Hematopoietic multipotent progenitor cell treated with erythropoietin and hydrocortisone succinate and interleukin-3 and kit ligand, for 4 days (in vitro differentiated cells): ENCODE measurements around the gene ZNF79.

Experiments used
- DNase-seq: peaks from one replicate; pipeline ENCODE4 v3.0.0-alpha.2; 2015

ZNF79 gene

DNA sequence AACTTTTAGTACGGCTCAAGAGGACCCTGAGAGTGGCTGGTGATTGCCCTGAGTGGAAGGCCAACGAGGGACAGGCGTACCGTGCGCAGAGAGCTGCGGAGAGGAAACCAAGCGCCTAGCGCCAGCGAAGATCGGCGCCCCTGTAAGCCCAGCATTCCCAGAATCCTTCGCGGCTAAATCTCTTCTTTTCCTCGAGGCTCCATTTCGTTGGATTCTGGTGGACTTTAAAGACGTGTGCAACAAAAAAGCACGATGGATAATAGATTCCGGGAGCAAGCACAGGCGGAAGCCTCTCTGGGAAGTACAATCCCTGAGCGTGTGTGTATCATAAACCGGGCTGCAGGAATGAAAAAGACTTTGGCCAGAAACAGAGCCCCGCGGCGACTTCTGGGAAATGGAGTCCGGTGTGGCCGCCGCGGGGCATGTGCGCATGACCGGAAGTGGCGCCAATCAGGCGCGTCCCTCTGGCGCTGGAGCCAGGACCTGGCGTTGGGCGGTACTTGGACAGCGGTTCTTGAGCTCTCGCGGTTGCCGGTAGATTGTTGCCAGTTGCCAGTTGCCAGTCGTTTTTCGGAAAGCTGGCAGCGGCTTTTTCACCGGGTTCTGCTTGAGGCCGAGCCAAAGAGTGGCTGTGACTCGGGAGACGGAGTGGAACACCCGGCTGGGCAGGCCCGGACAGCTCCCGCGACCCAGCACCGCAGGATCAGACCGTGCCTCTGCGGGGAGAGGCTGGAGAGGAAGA lies at the start of gene ZNF79:
Gene ZNF79, plus strand, starts transcription at position 449 of the 742 bp plus-strand sequence. CDS start 406 bp downstream, outside the sequence.
- peak; percentile 96 for DNase-seq

DNA sequence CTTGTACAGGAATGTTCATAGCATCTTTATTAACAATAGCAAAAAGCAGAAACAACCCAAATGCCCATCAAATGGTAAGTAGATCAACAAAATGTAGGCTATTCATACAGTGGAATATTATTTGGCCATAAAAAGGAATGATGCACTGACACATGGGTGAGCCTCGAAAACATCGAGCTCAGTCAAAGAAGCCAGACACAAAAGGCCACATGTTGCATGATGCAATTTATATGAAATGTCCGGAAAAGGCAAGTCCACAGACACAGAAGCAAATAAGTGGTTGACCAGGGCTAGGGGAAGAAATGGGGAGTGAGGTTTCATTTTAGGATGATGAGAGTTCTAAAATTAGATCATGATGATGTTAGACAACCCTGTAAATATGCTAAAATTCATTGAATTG lies 43.7 kb upstream of the ZNF79 start:
- no peak for DNase-seq

DNA sequence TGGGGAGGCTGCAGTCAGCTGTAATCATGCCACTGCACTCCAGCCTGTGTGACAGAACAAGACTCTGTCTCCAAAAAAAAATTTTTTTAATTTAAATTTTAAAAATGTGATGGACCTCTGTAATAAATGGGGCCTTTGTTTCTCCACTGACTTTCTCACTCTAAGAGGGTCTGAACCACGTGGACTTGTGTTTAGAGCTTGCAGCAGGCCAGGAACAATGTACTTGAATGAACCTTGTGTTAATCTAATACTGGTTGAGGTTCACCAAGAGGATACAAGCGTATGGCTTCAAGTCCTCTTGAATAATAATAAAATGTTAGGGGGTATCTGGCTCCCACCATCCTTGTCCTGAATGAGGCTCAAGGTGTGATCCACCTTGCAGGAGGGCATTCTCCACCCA lies 41.6 kb upstream of the ZNF79 start:
- no peak for DNase-seq

DNA sequence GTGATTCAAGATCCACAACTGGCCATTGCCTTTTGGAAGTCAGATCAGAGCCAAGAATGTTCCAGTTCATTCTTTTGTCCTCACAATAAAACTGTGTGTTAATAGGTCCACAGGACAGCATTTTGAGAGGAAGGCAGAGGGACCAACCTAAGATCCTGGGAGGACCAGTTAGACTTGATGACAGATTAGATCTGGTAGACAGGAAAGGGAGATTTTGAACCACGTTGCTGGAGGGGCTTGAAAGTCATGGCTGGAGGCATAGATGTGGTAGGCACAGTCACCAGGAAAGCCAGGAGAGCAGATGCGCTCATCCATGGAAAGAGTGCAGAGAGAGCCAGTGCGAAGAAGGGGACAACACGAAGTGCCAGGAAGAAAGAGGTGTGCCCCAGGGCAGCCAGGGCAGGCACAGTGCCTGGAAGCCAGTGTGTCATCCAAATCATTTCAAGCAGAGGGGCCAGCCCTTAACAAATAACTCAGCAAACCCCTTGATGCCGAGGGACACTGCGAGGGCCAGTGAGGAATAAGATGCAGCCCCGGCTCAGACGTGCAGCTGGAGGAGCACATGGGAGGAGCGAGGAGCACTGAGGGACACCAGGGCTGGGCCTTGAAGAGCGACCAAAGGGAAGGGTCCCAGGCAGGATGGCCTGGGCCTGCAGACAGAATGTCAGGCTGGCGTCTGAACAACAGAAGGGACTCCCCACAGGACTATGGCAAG lies 40.0 kb upstream of the ZNF79 start:
- DNase-seq, result no peak

DNA sequence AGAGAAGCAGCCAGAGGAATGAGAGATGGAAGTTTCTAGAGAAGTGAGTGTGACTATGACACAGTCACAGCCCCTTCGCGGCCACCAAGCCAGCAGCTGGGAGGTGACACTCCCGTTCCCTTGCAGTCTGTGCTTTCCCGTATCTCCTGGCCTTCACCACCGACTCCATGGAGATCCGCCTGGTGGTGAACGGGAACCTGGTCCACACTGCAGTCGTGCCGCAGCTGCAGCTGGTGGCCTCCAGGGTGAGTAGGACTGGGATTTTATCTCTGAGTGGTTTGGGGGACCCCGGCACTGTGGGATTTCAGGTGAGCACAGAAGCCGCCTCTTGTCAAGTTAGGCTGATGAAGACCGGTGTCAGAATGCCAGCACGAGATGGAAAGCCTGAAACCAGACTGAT lies 39.3 kb upstream of the ZNF79 start:
- DNase-seq, result no peak

DNA sequence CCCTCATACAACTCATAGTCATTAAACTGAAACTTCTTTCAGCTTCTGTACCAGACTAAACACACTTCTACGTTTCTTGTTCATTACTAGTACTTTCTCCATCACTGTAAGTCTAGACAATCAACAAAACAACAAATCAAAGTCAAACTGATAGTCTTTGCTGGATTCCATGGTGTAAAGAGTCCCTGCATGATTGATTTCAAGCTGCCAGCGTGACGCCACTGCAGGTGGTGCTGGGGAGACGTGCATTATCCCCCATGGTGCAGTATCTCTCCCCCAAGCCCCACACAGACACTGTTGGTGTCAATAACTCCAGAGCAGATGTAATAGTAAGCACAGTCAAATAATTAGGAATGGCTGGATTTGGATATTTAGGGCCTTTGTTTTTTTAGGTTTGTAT lies 37.9 kb upstream of the ZNF79 start:
- no peak for DNase-seq

DNA sequence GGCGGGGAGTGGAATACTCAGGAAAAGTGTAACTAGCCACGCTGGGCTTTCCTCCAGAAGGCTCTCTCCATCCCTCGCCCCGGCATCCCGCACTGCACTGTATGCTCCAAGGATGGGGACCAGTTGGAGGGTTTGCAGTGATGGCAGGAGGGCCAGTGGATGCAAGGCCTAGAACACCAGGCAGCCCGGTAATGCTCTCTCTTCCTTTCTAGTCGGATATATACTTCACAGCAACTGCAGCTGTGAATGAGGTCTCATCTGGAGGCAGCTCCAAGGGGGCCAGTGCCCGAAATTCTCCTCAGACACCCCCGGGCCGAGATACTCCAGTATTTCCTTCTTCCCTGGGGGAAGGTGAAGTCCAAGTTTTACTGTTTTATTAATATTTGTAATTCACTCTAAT lies 37.2 kb upstream of the ZNF79 start:
- DNase-seq, result no peak

DNA sequence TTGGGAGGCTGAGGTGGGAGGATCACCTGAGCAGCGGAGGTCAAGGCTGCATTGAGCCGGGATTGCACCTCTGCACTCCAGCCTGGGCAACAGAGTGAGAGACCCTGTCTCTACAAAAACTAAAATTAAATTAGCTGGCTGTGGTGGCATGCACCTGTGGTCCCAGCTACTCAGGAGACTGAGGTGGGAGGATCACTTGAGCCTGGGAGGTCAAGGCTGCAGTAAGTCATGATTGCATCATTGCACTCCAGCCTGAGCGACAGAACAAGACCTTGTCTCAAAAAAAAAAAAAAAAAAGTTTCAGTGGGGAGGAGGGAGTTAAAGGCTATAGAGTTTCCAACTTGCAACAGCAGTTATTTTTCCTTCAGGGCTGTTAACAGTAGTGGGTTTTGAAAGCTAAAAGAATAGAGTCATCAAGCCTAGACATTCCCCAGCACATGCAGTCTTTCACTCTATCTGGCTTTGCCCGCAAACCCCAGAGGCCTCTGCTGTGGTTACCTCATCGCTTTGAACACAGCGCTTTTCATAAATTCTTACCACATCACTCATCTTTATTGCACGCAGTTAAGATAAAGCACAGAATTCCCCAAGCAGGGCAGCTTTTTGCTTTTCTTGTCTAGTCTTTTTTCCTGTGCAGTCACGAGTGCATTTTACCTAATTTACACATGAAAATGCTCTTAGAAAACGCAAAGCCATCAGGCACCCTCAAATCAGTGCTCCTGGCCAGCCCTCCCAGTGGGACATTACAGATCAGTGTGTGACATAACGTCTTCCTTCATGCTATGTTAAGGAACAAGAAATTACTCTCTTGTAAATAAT lies 35.9 kb upstream of the ZNF79 start:
- peak; percentile 90 for DNase-seq

DNA sequence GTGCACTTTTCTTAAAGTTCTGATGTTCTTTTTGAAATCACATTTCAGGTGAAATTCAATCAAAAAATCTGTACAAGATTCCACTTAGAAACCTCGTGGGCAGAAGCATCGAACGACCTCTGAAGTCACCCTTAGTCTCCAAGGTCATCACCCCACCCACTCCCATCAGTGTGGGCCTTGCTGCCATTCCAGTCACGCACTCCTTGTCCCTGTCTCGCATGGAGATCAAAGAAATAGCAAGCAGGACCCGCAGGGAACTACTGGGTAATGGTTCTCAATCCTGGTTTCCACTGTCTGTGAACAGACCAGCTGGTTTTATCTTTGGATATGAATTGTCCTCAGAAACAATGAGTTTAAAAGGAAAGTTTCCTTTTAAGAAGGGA lies 35.3 kb upstream of the ZNF79 start:
- DNase-seq, result no peak

DNA sequence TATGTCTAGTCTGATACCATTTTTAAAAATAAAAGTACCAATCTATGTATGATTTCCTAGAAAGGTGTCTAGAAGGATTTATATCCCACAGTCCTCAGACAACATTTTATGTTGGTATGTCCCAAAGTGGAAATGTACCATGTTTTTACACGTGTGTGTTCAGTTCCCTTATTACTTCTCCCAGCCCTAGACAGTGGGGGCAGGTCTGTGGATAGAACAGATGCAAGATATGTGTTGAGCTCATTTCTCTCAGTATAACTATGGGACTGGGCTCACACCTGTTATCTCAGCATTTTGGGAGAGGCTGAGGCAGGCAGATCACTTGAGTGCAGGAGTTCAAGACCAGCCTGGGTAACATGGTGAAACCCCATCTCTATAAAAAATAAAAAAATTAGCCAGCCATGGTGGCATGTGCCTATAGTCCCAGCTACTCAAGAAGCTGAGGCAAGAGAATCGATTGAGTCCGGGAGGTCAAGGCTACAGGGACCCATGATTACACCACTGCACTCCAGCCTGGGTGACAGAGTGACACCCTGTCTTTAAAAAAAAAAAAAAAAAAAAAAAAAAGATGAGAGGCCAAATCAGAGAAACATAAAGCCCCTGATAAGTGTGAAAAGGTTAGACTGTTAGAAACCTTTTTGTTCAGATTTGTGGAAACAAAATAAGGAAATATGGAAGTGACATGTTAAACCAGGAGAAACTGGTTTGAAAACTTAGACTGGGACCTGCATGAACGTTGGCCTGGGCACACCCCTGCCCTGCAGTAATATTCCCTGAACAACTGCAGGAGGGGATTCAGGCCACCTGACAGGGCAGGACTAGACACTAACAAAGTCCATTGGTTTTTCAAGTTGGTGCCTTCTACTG lies 34.6 kb upstream of the ZNF79 start:
- DNase-seq, result no peak

DNA sequence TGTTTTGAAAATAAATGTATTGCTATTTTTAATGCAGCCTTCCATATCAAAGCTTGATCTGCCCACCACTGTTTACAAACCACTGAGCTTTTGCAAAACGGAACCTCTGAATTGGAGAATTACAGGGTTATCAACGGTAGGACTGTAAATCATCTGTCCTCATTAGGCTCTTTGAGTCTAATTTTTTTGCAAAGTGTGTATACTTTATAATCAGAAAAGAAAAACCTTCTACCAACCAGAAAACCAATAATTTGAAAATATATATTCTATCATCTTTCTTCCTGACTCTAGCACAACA lies 34.0 kb upstream of the ZNF79 start:
- DNase-seq, result peak; percentile 60

DNA sequence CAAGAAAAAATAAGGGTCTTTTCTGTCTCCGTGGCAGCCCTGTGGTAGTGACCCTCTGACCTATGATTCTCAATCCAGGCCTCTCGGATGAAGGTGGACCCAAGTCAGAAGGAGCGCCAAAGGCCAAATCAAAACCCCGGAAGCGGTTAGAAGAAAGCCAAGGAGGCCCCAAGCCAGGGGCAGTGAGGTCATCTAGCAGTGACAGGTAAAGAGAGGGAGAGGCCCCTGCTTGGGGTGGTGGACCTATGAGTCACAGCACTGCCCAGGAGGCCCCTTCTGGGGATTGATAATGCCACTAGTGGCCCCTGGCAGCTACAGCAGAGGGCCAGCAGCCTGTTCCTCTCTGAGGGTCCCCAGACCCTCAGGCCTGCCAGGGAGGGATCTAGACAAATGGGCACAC lies 33.6 kb upstream of the ZNF79 start:
- DNase-seq, result no peak

DNA sequence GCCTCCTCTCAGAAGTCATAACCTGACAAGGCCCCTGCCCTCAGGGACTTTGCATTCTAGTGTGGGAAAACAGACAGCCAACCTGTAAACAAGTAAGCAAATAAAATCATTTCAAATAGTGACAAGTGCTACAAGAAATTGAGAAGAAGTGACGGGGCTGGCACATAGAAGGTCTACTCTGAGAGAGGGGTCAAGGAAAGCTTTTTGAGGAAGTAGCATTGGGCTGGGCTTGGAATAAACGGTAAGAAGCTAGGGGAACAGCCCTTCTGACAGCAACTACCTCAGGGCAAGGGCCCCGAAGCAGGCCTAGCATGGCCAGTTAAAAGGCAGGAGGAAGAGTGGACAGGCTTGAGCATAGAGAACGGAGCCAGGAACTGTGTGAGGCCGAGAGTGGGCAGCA lies 32.0 kb upstream of the ZNF79 start:
- DNase-seq, result peak; percentile 55

DNA sequence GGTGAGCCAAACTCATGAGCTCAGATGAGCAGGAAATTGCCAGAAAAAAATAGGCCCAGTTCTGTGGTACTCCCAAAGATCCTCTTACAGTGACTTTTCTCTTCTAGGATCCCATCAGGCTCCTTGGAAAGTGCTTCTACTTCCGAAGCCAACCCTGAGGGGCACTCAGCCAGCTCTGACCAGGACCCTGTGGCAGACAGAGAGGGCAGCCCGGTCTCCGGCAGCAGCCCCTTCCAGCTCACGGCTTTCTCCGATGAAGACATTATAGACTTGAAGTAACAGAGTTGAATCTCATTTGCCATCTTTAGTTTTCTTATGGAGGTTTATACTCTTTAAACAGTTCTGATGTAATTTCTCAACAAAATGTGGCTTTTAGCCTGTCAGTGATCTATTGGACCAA lies 31.2 kb upstream of the ZNF79 start:
- no peak for DNase-seq

DNA sequence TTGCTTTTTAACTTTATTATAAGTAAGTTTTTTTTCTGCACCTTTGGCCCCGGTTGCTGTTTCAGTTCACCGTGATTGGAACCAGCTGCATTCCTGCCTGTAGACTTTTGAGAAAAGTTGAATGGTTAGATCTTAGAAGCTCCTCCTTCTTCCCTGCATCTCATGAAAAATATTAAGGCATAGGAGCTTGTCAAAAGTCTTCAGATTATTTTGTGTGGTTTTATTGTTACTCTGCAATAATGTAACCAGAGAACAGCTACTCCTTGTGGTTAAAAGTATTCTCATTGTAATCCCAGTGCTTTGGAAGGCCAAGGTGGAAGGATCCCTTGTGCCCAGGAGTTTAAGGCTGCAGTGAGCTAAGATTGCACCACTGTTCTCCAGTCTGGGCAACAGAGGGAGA lies 30.5 kb upstream of the ZNF79 start:
- no peak for DNase-seq

DNA sequence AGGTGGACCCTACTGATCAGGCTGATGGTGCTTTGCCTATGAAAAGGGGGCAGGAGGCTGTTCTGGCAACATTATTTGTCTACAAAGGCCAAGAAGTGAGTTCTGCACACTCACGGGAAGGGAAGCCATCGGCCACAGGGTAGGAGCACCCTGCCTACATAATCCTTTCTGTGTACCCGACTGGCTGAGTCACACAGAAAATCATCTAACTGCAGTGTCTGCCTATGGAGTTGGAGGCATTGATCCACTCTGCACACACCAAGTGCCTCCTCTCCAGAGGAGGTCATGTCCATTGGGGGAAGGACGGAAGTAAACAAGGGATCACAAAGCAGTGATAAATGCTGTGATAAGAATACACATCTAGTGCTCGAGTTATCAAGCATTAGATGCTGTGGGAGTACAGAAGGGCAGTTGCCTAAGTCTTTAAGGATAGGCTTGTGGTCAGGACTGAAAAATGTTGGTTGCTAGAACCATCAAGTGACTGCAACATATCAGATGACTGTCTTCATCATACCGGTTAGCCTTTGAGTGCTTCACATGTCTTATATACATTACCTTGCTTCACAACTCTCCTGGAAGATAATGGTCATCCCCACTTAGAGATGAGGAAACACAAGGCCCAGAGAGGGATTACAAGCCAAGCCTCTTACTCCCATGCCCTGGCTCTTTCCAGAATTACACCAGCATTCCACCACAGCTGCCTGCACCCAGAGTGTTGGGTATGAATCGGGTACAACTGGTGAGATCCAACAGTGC lies 28.5 kb upstream of the ZNF79 start:
- peak; percentile 51 for DNase-seq

DNA sequence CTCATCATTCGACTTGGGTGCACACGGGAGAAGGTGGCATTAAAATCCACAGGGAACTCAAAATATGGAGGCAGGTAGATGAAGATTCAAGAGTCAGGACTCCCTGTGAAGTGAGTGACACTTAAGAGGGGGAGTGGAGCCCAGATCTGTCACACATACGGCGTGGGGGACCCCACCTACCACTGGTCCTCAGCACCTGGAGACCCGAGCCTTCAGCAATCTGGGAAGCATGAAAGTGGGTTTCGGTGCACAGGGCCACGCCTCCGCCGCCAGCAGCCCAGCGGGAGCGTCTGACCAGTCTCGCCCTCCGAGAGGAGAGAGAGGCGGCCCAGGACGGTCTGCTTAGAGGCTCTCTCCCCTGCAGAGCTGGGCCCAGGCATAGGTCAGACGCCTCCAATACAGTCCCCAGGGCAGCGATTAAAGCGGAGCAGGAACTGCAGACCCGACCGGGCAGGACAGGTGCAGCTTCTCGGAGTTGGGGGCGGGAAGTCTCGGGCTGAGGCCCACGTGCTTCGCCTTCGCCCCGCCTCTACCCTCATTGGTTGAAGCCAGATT lies 27.9 kb upstream of the ZNF79 start:
- no peak for DNase-seq

DNA sequence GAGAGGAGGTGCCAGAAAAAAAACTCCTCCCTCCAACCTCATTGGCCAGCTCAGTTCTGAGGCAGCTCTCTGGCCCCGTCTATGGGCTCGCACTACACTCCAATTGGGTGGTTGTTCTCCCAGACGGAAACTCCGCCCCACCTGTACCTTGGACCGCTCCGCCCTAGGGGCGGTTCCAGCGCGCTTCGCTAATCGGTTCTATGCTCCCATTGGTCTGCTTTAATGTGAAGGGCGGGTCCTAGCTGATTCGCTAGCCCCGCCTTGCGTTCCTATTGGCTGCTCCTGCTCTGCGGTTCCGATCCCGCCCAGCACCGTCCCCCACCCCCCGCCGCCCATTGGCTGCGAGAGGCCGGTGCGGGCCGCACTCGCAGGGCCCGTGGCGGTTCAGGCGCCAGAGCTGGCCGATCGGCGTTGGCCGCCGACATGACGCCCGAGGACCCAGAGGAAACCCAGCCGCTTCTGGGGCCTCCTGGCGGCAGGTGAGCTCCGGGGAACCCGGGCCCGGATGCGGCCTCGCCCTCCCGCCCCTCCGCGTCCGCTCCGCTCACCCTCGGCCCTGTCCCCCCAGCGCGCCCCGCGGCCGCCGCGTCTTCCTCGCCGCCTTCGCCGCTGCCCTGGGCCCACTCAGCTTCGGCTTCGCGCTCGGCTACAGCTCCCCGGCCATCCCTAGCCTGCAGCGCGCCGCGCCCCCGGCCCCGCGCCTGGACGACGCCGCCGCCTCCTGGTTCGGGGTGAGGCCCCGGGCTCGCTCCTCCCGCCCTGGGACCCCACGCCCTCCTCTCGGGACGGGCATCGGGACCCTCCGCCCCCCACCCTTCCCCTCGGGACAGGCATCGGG lies 27.2 kb upstream of the ZNF79 start, which contains the start of gene SLC2A8:
Gene SLC2A8, plus strand, starts transcription at position 362 of the 838 bp plus-strand sequence. Its CDS starts 62 bp downstream, at position 424.
- peak; percentile 98 for DNase-seq

DNA sequence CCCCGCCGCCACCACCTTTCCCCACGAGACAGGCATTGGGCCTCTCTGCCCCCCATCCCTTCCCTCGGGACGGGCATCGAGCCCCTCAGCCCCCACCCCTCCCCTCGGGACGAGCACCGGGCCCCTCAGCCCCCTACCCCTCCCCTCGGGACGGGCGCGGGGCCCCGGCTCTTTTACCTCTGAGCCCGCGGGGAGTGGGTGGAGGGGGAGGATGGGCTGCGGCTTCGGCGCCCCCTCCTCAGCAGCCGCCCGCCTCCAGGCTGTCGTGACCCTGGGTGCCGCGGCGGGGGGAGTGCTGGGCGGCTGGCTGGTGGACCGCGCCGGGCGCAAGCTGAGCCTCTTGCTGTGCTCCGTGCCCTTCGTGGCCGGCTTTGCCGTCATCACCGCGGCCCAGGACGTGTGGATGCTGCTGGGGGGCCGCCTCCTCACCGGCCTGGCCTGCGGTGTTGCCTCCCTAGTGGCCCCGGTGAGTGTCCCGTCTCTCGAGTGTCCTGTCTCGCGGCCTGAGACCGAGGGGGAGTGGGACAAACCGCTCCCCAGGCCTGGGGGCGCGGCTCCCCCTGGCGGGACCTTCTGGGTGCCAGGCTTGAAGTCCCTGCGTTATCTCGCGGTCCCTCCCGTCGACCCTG lies 26.4 kb upstream of the ZNF79 start:
- peak; percentile 46 for DNase-seq

DNA sequence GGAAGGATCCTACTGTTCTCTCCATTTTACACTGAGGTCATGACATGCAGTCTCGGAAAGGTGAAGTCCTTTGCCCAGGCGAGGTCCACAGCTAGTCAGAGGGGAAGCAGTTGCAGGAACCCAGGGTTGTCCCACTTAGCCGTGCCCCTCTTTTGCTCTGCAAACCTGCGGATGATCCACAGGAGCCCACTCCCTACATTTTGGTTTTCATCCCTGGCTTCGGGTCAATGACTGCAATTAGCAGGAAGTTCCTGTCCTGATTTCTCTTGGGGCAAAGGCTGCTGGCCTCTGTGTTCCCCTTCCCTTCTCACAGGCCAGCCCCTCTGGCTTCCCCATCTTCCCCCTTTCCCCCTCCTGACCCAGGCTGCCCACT lies 25.9 kb upstream of the ZNF79 start:
- no peak for DNase-seq
